NCI-H510A treated with DMSO at 0.1 percent for 48 hours (cell line): Measurements from ENCODE around the gene LEMD2.

Source experiments
- DNase-seq: peaks from one replicate; lab custom pipeline; 2025; lab: John Stamatoyannopoulos, UW

LEMD2 gene

GRCh38 chr6:33774774-33775173, 14.2 kb downstream of the LEMD2 start:
- no peak for DNase-seq

GRCh38 chr6:33772902-33773472, 15.9 kb downstream of the LEMD2 start:
- DNase-seq = no peak

GRCh38 chr6:33772082-33772830, 16.7 kb downstream of the LEMD2 start:
- no peak for DNase-seq

- peak; percentile 97 for DNase-seq
Observed at GRCh38 chr6:33771146-33772081, 17.5 kb downstream of the LEMD2 start.

- DNase-seq = no peak
Observed at GRCh38 chr6:33770833-33771145, 18.1 kb downstream of the LEMD2 start.

GRCh38 chr6:33770124-33770832, 18.7 kb downstream of the LEMD2 start:
- DNase-seq = no peak

GRCh38 chr6:33769248-33769821, 19.6 kb downstream of the LEMD2 start:
- no peak for DNase-seq

- peak; percentile 81 for DNase-seq
Observed at GRCh38 chr6:33768644-33769120, 20.2 kb downstream of the LEMD2 start.

- DNase-seq = no peak
Observed at GRCh38 chr6:33766921-33767907, 21.7 kb downstream of the LEMD2 start.

GRCh38 chr6:33765368-33765767, 23.6 kb downstream of the LEMD2 start:
- no peak for DNase-seq

GRCh38 chr6:33764036-33764435, 24.9 kb downstream of the LEMD2 start:
- no peak for DNase-seq

- DNase-seq = no peak
Observed at GRCh38 chr6:33763483-33763882, 25.4 kb downstream of the LEMD2 start.

- DNase-seq = no peak
Observed at GRCh38 chr6:33762713-33763112, 26.2 kb downstream of the LEMD2 start.

- peak; percentile 84 for DNase-seq
Observed at GRCh38 chr6:33761922-33762629, 26.9 kb downstream of the LEMD2 start.

GRCh38 chr6:33761581-33761921, 27.4 kb downstream of the LEMD2 start:
- no peak for DNase-seq

GRCh38 chr6:33759887-33760629, 28.9 kb downstream of the LEMD2 start:
- DNase-seq = peak; percentile 97

GRCh38 chr6:33758815-33759216, 30.1 kb downstream of the LEMD2 start:
- peak; percentile 62 for DNase-seq

GRCh38 chr6:33757906-33758305, 31.0 kb downstream of the LEMD2 start:
- DNase-seq = peak; percentile 55

GRCh38 chr6:33757113-33757512, 31.8 kb downstream of the LEMD2 start:
- DNase-seq = peak; percentile 66
